Left cardiac atrium (tissue), 4 donors: ENCODE measurements around the gene SOD3. TPM values are rescaled to one million over a fixed set of nuclear protein-coding genes. Genes with fewer than 3 reads are reported as not detected.

ENCODE experiments used
- ATAC-seq, 2 donors: fragments of 200-7000 bp; cut with Tn5 transposase; one replicate each; pipeline ENCODE4 v1.9.1; 2020; ENCODE audit warnings: mild to moderate bottlenecking in 2 of 2, moderate library complexity in 2 of 2
- DNase-seq: peaks from one replicate; pipeline ENCODE4 v3.0.0-alpha.2; 2020
- intact Hi-C, 2 donors: fragments of 100-400 bp; cut with DNase I; formaldehyde crosslinking; loops; one replicate each; pipeline versions ENCODE4 v1.14.1 to v1.15.1; 2022 to 2023
- total RNA-seq, 2 donors: library from RNA; stranded (reverse); fragmentation: NEBNext Ultra II Directional; extraction: Animal tissue kit (Norgen Biotek cat#: 25700); gene quantifications; one replicate each; pipeline ENCODE4 v1.2.1, GENCODE V29; 2021
- donor health status: DM: no; HTN: yes; CAD: no.
- donor health status: DM: no; HTN: yes; CAD: no; lungs with severe emphysema.
- donor health status: DM: yes; HTN: yes; CAD: no.
- donor health status: Dilated cardiomyopathy.

The SOD3 gene
- total RNA-seq, 2 donors from 2014 or later, result 69.4 to 120 TPM

DNA sequence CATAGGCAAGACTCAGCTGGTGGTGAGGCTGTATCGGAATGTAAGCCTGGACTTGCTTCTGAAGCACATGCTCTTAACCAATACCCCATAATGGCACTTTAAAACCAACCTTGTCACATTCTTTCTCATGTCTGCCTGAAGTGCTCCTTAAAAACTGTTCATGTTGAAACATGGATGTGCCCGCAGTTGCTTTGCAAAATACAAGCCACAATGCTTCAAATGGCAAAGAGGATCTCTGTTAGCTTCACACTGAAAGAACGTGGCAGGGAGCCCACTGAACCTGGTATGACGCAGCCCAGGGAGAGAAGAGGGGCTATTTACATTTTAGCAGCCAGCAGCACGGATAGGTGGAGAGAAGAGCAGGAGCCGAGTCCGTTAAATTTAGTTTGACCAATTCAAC is 29.3 kb downstream of the SOD3 start:
- intact Hi-C loops, result no loop called here
- ATAC-seq (no peak), DNase-seq (no peak)

DNA sequence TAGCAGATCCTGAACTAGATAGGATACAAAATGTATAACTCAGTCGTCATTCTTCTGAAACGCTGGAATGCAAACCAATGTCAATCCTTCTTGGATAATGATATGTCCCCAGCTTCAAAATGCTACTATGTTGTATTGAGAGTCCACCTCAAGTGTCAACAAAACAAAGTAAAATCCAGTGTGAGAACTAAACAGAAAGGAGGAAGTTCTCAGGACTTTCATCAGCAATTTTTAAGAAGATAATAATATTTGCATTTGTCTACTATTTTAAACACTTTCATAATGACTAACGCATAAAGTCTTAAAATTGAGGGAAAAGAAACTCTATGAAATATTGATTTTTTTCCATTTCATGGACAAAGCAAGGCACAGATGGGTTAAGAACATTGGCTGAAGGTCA is 36.3 kb downstream of the SOD3 start:
- intact Hi-C loops, result no loop called here
- ATAC-seq, result no peak
- no peak for DNase-seq

GRCh38 chr4:24835696-24836095 is 40.3 kb downstream of the SOD3 start:
- ATAC-seq, result no peak
- intact Hi-C loops, result no loop called here
- no peak for DNase-seq

GRCh38 chr4:24836661-24837242 is 41.4 kb downstream of the SOD3 start:
- intact Hi-C loops, result no loop called here
- ATAC-seq (no peak), DNase-seq (no peak)

- DNase-seq, result no peak
- no peak for ATAC-seq
- intact Hi-C loops, result no loop called here
Observed at GRCh38 chr4:24837336-24837735, 42.0 kb downstream of the SOD3 start.

DNA sequence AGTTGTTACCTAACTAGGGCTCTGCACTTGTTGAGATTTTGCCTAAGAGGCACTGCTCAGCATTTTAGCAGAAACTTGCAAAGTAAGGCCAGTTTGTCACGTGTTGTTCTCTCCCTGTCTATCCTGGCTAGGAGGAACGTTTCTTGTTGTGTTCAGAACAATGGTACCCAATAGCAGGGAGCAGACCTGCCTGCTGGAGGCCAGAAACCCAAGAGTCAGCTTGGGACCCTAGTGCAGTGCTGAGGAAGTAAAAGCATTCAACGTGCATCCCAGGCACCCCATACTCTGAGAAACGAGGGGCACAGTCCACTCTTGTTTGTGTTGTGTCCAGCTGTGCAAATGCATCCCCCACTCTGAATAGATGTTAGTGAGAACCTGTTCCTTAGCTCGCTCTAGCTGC is 42.4 kb downstream of the SOD3 start:
- intact Hi-C loops, result no loop called here
- ATAC-seq, result no peak
- DNase-seq, result no peak

DNA sequence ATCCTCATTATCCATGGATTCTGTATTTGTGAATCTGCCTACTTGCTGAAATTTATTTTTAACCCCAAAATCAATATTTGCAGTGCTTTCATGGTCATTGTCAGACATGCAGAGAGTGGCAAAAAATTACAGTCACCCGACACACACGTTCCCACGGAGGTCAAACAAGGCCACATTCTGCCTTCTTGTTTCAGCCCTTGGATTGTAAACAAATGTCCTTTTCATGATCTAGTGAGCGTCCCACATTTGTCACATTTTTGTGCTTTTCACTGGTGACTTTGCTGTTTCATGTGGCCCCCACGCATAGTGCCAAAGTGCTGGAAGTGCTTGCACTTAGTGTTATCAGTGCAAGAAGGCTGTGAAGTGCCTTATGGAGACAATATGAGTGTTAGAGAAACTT is 45.0 kb downstream of the SOD3 start:
- intact Hi-C loops, result no loop called here
- no peak for ATAC-seq

DNA sequence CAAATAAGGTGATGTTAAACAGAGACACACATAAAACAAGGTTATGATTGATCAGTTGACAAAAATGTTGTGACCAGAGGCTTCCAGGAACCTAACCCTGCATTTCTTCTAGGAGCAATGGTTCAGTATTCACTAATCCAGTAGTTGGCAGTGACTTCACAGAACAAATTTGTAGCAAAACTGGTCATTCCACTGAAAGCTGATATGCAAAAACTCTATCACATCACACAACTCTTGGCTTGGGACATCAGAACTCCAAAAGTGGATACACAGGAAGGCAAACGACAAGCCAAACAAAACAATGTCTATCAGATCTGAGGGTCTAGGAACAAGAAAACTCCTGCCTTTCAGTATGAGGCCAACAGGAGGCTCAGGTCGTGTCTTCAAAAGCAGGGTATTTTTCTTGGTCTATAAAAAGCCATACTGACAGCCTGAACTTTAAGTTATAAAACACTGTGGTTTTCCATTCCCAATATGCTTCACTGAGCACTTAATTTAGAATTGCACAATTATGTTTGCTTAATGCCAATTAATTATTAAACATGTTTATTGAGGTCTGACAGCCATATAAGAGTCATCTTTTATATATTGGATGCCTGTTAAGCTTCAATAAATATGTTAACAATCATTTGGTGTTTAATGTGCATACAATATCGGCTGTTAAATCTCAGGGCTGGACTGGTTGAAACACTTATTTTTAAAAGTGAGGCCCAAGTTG is 45.6 kb downstream of the SOD3 start:
- DNase-seq, result no peak
- ATAC-seq, result no peak
- intact Hi-C loops, result no loop called here

More for the DNA sequence above, 45.0 kb downstream of the SOD3 start:
- DNase-seq, result no peak

DNA sequence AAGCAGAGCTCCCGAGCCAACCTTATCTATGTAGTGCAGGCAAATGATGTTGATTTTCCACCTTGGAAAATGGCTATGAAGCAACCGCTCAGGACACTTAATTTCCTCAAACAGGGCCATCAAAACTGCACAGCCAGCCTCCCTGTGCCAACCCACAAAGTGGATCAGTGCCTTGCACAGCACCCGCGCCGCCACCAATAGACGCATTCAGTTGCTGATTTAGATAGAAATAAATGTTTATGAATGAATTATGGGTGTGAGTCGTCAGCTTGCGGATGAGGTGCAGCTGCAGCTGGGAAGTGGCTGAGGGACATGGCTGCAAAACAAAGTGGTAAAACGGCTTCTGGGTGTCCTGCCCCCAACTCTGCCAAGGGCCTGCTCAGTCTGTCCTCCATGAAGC is 47.0 kb downstream of the SOD3 start:
- intact Hi-C loops, result no loop called here
- no peak for ATAC-seq
- no peak for DNase-seq

DNA sequence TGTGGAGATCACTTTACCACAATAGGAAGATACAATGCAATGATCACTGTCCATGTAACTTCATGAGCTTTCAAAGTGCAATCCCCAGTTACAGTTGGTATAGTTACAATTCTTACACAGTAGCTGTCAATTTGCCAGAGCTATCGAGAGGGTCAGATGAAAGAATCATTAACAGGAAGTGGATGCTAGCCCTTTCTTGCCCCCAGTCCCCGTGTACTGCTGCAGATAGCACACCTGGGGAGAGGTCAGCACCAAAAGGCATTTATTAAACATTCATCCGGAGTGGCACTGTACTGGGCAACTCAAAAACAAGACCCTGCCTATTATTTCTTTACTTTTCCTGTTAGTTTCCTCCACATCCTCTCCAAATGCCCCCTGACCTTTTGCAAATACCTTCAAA is 47.7 kb downstream of the SOD3 start:
- intact Hi-C loops, result no loop called here
- no peak for ATAC-seq

GRCh38 chr4:24845132-24845531 is 49.8 kb downstream of the SOD3 start:
- DNase-seq (no peak), ATAC-seq (no peak)
- intact Hi-C loops, result no loop called here

More for the DNA sequence above, 47.7 kb downstream of the SOD3 start:
- DNase-seq, result no peak

DNA sequence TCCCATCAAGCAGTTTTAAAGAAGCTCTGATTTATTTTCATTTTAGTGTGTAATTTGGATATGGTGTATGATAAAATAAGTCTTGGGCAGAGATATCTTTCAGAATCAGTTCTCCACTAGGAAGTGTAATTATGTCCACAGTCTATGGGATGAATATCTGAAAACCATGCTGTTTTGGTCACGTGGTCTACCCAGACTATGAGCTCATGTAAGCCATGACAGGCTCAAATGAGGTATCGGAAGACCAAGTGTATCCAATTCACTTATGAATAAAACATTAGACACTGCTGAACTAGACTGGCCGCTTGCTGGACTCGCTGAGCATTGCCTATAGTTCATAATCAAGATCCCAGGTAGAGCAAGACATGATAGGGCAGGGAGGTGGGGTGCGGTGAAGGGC is 50.5 kb downstream of the SOD3 start:
- no peak for DNase-seq
- intact Hi-C loops, result no loop called here
- no peak for ATAC-seq

DNA sequence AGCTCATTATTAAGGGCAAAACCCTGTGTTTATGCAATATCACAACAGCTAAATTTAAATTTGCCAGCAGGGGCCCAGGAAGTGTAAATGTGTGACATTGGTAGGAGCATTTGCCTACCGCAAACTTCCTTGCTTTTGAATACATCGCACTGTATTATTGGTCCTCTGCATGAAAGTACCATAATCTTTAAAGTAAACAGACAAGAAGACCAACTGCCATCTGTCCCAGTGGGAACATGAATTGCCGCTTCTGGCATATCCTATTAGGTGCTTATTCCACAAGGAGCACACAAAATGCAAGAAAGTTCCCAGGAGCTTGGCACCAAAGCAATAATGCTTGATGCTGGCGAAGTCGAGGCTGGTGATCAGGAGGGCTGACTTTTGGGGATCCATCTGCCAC is 51.3 kb downstream of the SOD3 start:
- ATAC-seq, result no peak
- DNase-seq, result no peak
- intact Hi-C loops, result no loop called here

DNA sequence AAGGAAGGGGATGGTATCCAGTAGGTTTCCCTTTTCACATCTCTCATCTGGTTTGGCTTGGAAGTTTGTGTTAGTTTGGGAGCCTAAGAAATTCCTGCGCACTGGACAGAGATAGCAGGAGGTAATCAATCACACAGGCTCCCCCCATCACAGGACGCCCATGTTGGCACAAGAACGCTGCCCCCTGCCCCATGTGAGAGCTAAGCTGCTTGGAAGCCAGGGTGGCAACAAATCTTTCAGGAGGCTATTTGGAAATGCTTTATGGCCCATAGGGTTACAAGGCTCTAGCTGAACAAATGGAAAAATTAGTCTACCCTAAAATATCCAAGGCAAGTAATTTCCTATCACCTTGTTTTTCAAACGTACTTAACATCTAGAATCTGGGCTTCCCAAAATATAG is 54.0 kb downstream of the SOD3 start:
- DNase-seq (no peak), ATAC-seq (no peak)
- intact Hi-C loops, result no loop called here

DNA sequence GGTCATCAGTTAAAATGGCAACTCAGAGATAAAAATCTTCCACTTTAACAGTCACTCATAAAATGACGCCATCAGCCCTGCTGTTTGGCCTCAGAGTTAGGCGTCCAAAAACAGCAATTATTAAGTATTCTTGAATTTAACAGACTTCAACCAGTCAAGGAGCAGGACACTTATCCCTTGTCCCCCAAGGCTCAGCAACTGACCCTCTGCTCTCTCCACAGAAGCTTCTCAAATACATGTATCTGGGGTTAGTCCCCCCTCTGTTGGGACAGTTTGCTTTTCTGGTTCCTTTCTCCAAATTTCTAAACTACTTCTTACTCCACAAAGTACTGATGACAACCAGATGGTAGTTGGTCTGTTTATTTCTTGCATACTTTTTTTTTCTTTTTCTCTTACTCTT is 54.4 kb downstream of the SOD3 start:
- ATAC-seq (no peak), DNase-seq (no peak)
- intact Hi-C loops, result no loop called here

Other genes with a start within 250 kb of the SOD3 start
- 10 to 100 TPM; 53.2 to 87.3 TPM for gene DHX15, start 211.0 kb upstream of the SOD3 start, total RNA-seq
- 10 to 100 TPM; 14.9 to 19.5 TPM for gene CCDC149, start 117.5 kb downstream of the SOD3 start, total RNA-seq
- 1 to 10 TPM; 5.3 to 7.4 TPM for gene LGI2, start 235.4 kb downstream of the SOD3 start, total RNA-seq